Ovary (tissue), 3 donors: ENCODE data around the gene SLCO4C1.

ENCODE experiments used
- CTCF ChIP-seq, 3 donors: fragments of 450-650 bp in 2 of 3; fragments of 200-600 bp in 1 of 3; IDR thresholded peaks; one replicate each; pipeline versions ENCODE4 v1.5.1 to v1.8.0; 2016 to 2022; ENCODE audit warnings: antibody characterized with exemption in 3 of 3, mild to moderate bottlenecking in 1 of 3
- EP300 ChIP-seq: sonication (generic); formaldehyde crosslinking; IDR thresholded peaks from one replicate; pipeline ENCODE4 v1.6.1; 2017; ENCODE audit warnings: antibody characterized with exemption
- POLR2A ChIP-seq: fragments of 450-650 bp; IDR thresholded peaks from one replicate; pipeline ENCODE4 v1.6.1; 2017; ENCODE audit warnings: antibody characterized with exemption, mild to moderate bottlenecking, moderate library complexity
- donor health status: DM: no; HTN: no; CAD: no.

- TF ChIP-seq POLR2A (no peak), CTCF (IDR thresholded peaks at IDR 0.05) (no peak), EP300 (no peak)
Measured at GRCh38 chr5:102289251-102289899, 6.7 kb downstream of the SLCO4C1 start.
